Omental fat pad (tissue), 4 donors: ENCODE measurements around the gene SAMSN1. TPM values are rescaled to one million over a fixed set of nuclear protein-coding genes. Genes with fewer than 3 reads are reported as not detected.

Experiments
- ATAC-seq: fragments of 150-250 bp; one replicate; pipeline ENCODE4 v1.9.1; 2016; ENCODE audit warnings: mild to moderate bottlenecking, moderate library complexity; ENCODE audit not compliant: low FRiP score
- DNase-seq: peaks from one replicate; pipeline ENCODE4 v3.0.0-alpha.2; 2019; ENCODE audit warnings: low spot score
- total RNA-seq, 4 donors: library from RNA; depleted of rRNA; stranded (reverse); fragments of >200 nt; gene quantifications; one replicate each; pipeline ENCODE4 v1.1.0, GENCODE V29; 2016
- TF ChIP-seq, protein P1 (sequence below), 3 donors: fragments of 450-650 bp; IDR thresholded peaks; one replicate each; pipeline ENCODE4 v1.5.1; 2016 to 2017; ENCODE audit warnings: antibody characterized with exemption in 3 of 3, mild to moderate bottlenecking in 3 of 3, moderate library complexity in 2 of 3

The SAMSN1 gene
- total RNA-seq, 4 donors from 2014 or later: 20.0 to 48.4 (median 30.2) TPM

DNA sequence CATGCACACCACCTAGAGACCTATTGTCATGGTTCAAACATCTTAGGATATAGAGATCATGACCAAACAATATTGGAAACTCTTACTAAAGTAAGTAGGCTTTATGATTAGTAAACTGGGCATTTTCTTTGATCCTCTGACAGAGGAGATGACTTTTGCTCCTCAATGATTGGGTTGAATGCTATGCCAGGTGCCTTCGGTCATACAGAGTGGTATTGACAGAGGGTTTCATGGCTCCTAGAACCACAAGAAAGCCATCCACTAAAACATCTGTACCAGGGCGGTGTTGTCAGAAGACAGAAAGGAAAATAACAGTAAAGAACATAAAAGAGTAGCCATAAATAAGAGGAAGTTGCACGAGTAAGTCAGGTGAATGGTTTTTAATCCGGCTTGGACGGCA lies 20.8 kb upstream of the SAMSN1 start:
- ATAC-seq (no peak), DNase-seq (no peak)

DNA sequence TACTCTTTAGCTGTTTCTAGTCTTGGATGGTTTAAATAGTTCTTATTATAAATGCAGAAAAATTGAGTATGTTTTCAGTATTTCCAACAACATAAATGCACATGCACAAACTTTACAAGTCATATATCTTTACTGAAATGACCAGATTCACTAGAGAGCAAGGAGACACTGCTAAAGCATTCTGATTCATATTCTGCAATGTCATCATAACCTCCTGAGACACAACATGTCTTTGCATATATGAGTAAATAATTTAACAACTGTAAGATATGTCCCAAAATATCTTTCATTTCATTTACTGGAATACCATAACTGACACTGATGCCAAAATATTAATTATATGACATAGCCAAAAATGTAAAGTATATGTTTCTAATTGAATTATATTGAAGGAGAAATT lies 16.8 kb upstream of the SAMSN1 start:
- TF ChIP-seq, protein P1, sequence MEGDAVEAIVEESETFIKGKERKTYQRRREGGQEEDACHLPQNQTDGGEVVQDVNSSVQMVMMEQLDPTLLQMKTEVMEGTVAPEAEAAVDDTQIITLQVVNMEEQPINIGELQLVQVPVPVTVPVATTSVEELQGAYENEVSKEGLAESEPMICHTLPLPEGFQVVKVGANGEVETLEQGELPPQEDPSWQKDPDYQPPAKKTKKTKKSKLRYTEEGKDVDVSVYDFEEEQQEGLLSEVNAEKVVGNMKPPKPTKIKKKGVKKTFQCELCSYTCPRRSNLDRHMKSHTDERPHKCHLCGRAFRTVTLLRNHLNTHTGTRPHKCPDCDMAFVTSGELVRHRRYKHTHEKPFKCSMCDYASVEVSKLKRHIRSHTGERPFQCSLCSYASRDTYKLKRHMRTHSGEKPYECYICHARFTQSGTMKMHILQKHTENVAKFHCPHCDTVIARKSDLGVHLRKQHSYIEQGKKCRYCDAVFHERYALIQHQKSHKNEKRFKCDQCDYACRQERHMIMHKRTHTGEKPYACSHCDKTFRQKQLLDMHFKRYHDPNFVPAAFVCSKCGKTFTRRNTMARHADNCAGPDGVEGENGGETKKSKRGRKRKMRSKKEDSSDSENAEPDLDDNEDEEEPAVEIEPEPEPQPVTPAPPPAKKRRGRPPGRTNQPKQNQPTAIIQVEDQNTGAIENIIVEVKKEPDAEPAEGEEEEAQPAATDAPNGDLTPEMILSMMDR (IDR thresholded peaks at IDR 0.05): no peak
- ATAC-seq (no peak), DNase-seq (no peak)

More for the DNA sequence above, 20.8 kb upstream of the SAMSN1 start:
- TF ChIP-seq, protein P1 (IDR thresholded peaks at IDR 0.05): no peak

DNA sequence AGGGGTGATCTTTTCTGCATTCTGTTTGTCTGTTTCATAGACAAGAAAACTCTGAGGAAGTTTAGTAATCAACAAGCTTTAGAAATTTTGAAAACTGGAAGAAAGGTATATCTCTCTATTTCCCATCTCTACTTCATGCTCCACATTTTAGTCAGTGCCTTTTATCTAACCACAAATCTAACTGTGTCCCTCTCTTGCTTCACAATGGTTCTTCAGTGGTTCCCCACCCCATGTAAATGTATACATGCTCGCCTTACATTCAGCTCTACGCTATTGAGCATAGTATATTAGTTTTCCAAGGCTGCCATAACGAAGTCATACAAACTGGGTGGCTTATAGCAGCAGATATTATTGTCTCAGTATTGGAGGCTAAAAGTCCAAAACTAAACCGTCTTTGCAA lies 14.4 kb upstream of the SAMSN1 start:
- ATAC-seq (no peak), DNase-seq (no peak)
- TF ChIP-seq, protein P1 (IDR thresholded peaks at IDR 0.05): no peak

DNA sequence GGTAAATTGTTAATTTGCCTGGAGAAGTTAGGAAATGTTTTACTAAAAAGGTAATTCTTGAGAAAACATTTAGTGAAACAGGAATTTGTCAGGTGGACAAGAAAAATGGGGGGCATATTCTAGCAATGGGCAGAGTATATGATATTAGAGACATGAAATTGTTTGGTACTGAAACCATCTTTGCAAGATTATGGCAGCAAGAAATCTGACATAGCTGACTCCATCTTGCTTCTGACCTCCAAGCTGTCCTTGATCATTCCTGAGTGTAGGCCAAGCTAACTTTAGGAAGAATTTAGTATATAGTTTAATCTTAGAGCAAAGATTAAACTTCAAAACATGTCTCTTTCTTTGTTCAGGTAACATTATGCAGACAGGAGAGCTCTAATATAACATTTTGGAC lies 14.0 kb upstream of the SAMSN1 start:
- TF ChIP-seq, protein P1 (IDR thresholded peaks at IDR 0.05): no peak
- DNase-seq (no peak), ATAC-seq (no peak)

DNA sequence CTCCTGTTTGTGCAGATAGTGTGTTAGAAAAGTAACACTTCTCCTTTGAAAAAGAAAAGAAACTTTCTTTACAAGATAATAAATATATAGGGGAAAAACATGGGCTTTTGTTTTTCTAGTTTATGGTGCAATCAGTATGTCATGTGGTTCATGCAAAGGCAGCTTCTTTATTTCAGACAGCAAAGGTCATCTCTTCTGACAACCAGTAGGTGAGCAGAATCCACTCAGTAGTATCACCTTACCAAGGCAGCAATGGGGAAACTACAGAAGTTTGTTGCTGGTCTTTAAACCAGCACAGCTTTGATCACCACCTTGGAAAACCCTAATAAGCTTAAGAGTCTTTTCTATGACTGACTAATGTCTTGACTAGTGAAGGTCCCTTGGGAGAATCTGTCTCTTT lies 13.0 kb upstream of the SAMSN1 start:
- DNase-seq: no peak
- TF ChIP-seq, protein P1 (IDR thresholded peaks at IDR 0.05): no peak
- ATAC-seq: no peak

DNA sequence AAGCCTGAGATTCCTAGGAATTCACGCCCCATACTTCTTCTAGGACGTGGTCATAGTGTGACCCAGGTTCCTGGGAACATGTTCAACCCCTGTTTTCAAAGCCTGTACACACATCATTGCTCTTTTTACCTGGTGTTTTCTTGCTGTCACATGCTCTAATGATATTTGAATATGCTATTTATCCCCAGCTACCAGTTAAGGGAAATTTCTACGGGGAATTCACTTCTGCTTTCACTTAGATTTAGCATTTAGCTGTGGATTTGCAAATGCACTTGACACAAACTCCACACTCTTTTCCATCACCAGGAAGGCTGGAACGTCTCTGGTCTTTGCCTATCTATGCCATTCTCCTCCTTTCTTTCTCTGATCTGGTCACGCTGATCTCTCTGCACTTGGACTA lies 11.3 kb upstream of the SAMSN1 start:
- DNase-seq: no peak
- TF ChIP-seq, protein P1 (IDR thresholded peaks at IDR 0.05): no peak
- no peak for ATAC-seq

DNA sequence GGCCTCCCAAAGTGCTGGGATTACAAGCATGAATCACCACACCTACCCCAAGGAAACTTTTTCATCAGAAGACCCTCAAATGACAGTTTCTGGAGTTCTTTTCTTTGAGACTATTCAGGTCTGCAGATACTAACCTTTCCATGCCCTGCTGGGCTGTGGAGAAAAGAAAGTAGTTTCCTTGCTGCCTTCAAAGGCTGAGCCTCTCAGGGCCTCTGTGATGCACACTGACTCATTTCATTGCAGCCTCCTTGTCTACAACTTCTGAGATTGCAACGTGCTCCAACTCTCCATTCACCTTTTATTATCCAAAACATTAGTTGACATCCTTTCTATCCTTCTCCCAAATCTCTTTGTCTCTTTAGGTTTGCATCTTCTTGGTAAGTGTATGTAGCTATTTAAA lies 8.8 kb upstream of the SAMSN1 start:
- DNase-seq (no peak), ATAC-seq (no peak)
- TF ChIP-seq, protein P1 (IDR thresholded peaks at IDR 0.05): no peak
